Activated CD4-positive, alpha-beta T cell treated with anti-CD3 and anti-CD28 coated beads, Interleukin-2, amount 50 U/mL, for 48 hours (primary cell): ENCODE measurements around the gene GHDC.
A peak's percentile ranks its signal among the peaks of the same experiment; 100 is the strongest.
"Not testable (repeated sequence)": the region's sequence is repeated elsewhere in the genome, so short reads cannot be mapped to it uniquely, and the experiment has no call there.

Experiments used
- DNase-seq, 2 experiments: peaks; one replicate each; pipeline ENCODE4 v3.0.0-alpha.2; 2020

The GHDC gene

DNA sequence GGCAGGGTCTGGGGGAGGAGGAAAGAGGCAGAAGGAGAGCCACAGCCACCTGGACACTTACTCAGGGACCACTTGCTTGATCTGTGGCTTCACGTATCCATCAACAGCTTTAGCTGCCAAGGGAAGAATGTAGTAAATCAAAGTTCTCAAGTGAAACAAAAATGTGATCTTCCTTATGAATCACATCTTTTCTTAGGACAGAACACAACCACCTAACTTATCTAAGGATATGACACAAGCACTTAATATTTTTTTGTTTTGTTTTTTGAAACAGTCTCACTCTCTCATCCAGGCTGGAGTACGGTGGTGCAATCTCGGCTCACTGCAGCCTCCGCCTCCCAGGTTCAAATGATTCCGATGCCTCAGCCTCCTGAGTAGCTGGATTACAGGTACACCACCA, 8.4 kb upstream of the GHDC start:
- no peak for DNase-seq

DNA sequence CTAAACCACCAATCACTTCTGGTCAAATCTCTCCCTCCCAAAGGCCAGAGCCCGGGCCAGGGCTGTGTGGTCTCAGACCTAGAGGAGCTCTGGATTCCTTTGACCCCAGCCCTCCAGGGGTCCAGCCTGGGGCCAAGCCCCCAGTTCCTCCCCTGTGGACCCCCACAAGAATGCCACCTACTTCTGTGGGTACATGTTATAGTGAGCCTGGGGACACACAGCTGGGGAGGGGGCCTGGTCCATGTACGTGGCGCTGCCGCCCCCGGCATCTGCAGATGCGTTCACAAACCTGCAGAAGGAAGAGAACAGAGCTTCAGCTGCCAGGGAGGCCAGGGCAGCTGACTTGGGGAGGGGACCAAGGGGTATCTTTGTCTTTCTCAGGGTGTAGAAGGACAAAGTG, 7.9 kb upstream of the GHDC start:
- DNase-seq: no peak

- DNase-seq: no peak
Observed at GRCh38 chr17:42201458-42201772, 7.1 kb upstream of the GHDC start.

GRCh38 chr17:42200706-42201457, 6.6 kb upstream of the GHDC start:
- DNase-seq: no peak

GRCh38 chr17:42199416-42200011, 5.2 kb upstream of the GHDC start:
- DNase-seq: no peak

DNA sequence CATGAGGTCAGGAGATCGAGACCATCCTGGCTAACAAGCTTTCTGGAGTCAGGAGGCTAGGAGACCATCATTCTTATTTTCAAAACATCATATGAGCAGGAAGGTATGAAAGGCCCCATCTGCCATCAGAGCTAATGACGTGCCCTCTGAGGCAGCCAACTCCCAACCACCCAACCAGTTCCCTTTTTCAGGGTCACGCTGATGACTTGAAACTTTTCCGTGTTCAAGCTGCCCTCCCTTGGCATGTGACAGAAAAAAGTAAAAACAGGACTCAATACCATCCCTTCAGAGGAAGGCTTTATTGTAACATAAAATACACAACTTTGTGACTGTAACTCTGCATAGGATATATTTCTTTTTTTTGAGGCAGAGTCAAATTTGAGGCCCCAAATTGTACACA, 4.6 kb upstream of the GHDC start:
- no peak for DNase-seq

GRCh38 chr17:42197564-42198156, 3.4 kb upstream of the GHDC start:
- no peak for DNase-seq

DNA sequence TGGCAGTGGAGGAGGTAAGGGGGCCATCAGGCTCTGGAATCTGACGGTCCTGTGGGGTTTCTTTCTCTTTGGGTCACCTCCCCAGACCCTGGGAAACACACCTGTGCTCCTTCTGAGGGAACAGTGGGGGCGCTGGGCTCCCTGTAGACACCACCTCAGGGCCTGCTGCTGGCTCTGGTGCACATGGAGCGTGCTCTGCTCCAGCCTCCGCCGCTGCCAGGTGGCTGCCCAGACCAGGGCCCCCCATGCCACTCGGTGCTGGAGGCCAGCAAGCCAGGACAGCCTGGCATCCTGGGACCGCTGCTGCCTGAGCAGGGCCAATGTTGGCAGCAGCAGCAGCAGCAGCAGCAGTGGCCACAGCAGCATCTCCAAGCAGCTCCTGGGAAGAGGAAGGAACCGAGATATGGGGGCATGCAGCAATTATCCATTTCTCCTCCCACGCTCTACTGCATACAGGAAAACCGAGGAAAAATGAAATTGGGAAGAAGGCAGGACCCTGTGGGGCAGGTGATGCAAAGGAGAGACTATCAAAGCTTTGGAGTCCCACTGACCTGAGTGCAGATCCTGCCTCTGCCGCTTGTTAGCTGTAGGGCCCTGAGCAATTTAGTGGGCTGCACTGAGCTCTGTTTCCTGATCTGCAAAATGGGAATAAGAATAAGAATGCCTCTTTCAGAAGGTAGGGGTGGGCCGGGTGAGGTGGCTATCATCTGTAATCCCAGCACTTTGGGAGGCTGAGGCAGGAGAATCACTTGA, 902 bp downstream of the GHDC start:
- DNase-seq: no peak

DNA sequence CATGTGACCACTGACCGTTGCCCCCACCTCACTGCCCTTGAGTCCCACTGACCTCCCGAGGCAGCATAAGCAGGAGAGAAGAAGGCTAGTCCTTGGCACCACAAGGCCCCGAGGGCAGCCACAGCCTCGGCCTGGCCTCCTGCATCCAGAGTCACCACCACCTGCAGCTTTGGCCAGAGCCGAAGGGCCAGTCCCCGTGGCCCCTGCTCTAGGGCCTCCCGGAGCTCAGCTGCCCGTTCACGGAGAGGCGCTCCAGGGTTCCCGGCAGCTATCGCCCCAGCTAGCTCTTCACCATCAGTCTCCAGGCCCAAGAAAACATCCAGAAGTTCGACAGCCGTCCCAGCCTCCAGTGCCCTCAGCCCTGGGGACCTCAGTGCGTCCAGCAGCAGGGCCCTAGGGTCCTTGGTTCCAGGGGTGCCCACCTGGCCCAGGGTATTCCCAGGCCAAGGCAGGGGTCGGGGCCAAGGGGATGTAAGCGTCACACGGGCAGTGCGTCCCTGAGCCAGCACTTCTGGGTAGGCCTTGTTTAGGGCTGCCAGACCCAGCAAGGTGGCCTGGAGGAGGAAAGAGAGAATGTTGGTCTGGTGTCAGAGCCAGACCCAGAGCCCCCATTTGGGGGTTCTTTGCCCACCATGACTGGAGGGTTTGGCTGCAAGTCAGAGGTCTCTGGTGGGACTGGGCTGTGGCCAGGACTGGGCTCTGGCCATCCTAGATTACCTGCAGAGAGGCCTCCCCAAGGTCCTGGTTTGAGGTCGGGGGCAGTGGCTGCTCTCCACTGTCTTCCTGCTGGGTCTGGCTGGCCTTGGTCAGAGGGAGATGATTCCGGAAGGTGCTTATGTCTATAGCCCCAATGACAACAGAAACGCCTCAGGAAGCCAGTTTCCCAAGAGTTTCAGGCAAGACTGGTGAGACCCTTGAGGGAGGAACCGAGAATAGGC, 1.8 kb downstream of the GHDC start:
- no peak for DNase-seq

DNA sequence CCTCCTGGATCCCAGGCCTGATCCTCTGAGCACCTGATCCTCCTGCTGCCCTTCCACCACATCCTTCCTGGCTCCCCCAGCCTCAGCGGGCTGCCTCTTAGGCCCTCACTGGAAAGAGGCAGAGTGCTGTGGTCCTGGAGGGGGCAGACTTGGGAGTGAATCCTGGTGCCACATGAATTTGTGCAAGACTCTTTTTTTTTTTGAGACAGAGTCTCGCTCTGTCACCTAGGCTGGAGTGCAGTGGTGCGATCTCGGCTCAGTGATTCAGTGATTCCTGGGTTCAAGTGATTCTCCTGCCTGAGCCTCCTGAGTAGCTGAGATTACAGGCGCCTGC, 3.1 kb downstream of the GHDC start:
- DNase-seq: no peak

- DNase-seq: no peak
Observed at GRCh38 chr17:42190491-42191274, 3.6 kb downstream of the GHDC start.

GRCh38 chr17:42189651-42189965, 4.7 kb downstream of the GHDC start:
- DNase-seq: no peak

DNA sequence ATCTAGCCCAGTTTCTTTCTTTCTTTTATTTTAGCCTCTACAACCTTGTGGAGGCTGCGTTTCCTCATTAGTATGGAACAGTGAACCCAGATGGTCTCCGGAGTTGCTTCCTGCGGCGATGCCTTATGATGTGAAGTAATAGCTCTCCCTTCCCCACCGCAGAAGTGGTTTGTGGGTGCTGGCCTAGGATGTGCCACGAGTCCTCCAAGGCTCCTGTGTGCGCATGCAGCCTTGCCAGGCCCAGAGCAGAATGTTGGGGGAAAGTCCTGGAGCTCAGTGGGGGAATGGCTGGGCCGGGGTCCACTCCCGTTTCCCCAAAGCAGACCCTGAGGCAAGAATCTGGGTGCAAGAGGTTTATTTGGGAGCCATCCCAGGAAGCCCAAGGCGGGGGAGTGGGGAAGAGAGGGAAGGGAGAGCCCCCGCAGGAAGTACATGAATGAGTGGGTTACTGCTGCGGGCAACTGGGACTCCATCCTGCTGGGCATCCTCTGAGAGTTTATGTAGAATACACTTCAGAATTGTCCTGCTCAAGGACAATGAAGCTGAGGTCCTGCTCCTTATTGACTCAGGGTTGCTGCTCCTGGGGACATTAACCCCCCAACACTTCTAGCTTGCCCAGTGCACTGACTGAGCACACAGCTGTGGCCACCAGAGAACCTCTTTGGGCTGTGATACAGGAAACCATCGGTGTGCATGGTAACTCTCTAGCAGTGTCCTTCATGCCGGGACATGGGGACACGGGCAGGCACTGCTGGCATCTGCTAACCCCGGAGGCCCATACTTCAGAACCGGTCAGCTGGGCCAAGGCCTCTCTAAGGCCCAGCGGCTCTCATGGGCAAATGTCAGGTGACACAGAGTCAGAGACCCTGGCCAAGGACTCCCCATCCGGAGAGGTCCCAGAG, 5.3 kb downstream of the GHDC start:
- no peak for DNase-seq

DNA sequence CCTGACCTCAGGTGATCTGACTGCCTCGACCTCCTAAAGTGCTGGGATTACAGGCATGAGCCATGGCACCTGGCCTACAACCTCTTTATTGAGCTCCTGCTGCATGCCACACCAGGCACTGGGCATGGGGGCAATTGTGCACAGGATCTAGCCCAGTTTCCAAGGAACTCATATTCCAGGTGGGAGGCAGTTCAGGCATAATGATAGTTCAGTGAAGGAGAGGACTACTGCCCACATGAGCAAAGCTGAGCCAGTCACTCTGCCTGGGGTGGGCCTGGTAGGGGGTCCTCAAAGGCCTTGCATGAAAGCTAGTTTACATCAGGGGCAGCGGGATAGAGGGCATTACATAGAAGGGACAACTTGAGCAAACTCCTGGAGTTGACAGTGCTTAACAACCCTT, 6.5 kb downstream of the GHDC start:
- no peak for DNase-seq

DNA sequence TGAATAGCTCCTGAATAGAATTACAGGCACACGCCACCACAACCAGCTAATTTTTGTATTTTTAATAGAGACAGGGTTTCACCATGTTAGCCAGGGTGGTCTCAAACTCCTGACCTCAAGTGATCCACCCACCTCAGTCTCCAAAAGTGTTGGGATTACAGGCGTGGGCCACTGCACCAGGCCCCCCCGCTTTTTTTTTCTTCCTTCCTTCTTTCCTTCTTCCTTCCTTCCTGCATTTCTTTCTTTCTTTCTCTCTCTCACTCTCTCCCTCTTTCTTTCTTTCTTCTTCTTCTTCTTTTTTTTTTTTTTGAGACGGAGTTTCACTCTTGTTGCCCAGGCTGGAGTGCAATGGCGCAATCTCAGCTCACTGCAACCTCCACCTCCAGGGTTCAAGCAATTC, 8.1 kb downstream of the GHDC start:
- DNase-seq: not testable (repeated sequence)

- no peak for DNase-seq
Observed at GRCh38 chr17:42185621-42185930, 8.7 kb downstream of the GHDC start.

DNA sequence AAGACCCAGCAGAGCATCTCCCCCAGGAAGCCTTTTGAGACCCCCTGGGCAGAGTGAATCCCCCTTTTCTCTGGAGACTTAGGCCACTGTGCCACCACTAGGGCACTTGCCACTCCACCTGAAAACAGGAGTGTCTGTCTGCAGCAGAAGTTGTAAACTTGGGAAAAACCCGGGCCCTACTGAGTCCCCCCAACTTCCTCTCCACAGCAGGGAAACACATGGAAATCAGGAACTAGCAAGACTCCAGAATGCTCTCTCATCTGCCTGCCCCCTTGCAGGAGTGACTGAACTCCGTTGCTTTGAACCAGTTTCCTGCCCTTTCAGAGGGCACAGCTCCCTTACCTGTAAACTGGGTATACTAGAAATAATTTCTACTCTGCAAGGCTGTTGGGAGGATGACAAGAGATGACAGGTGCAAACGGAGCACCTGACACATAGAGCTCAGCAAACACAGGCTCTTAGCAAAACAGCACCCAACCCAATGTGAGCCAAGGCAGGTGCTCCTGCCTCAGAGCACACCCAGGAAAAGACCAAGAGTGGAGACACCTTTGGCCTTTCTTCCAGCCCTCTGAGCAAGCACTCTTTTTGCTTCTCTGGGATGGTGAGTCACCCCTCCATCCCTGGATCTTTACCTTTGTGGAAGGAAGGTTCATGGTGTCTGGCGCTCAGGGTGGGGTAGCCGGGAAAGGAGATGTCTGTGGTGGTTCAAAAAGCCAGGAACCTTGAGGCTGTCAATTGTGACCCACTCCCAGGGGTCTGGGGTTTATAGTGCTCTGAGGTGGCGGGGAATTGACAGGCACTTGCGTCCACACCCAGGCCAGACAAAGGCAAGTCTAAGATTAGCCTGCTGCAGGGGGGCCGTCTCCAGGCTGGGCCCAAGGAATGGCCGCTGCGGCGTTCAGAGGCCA, 9.3 kb downstream of the GHDC start, which contains the start of gene HCRT:
Gene HCRT, minus strand, starts transcription at position 740 of the 908 bp plus-strand sequence. Its CDS starts 87 bp downstream, at position 653.
- DNase-seq: no peak

GRCh38 chr17:42183741-42184711, 10.3 kb downstream of the GHDC start:
- DNase-seq: peak; percentile 81 to 84
